Smooth muscle cell (in vitro differentiated cells): ENCODE measurements around the gene EIF4B. TPM values are rescaled to one million over a fixed set of nuclear protein-coding genes. Genes with fewer than 3 reads are reported as not detected.

Experiments
- DNase-seq: peaks from one replicate; lab custom pipeline; 2025; ENCODE audit not compliant: unreplicated experiment; lab: John Stamatoyannopoulos, UW
- H2AFZ ChIP-seq: fragments of 200-600 bp; sonication (generic); 2 replicates; pipeline ENCODE4 v1.6.0; 2016; ENCODE audit warnings: antibody characterized with exemption, low read depth, mild to moderate bottlenecking
- H3F3A ChIP-seq: fragments of 200-600 bp; sonication (generic); 2 replicates; pipeline ENCODE4 v1.6.0; 2017; ENCODE audit warnings: antibody characterized with exemption, low read depth
- H3K27ac ChIP-seq: fragments of 200-600 bp; sonication (generic); 2 replicates; pipeline ENCODE4 v1.5.1; 2016; ENCODE audit warnings: low read depth, mild to moderate bottlenecking
- H3K27me3 ChIP-seq: fragments of 200-600 bp; sonication (generic); 2 replicates; pipeline ENCODE4 v1.6.1; 2016; ENCODE audit warnings: low read depth, mild to moderate bottlenecking
- H3K36me3 ChIP-seq: fragments of 200-600 bp; sonication (generic); 2 replicates; pipeline ENCODE4 v1.5.1; 2016; ENCODE audit warnings: low read depth
- H3K4me1 ChIP-seq: fragments of 200-600 bp; sonication (generic); 2 replicates; pipeline ENCODE4 v1.5.1; 2016; ENCODE audit warnings: low read depth
- H3K4me2 ChIP-seq: fragments of 200-600 bp; sonication (generic); 2 replicates; pipeline ENCODE4 v1.6.0; 2016; ENCODE audit warnings: mild to moderate bottlenecking
- H3K4me3 ChIP-seq: fragments of 200-600 bp; sonication (generic); 2 replicates; pipeline ENCODE4 v1.5.1; 2016; ENCODE audit warnings: mild to moderate bottlenecking
- H3K79me2 ChIP-seq: fragments of 200-600 bp; sonication (generic); 2 replicates; pipeline ENCODE4 v1.6.0; 2016; ENCODE audit warnings: low read depth, mild to moderate bottlenecking
- H3K9ac ChIP-seq: fragments of 200-600 bp; sonication (generic); 2 replicates; pipeline ENCODE4 v1.6.0; 2016; ENCODE audit warnings: low read depth
- H3K9me3 ChIP-seq: fragments of 200-600 bp; sonication (generic); replicated peaks from 2 replicates; pipeline ENCODE4 v1.5.1; 2016; ENCODE audit warnings: low read depth
- H4K20me1 ChIP-seq: fragments of 200-600 bp; sonication (generic); 2 replicates; pipeline ENCODE4 v1.6.0; 2016; ENCODE audit warnings: low read depth
- CTCF ChIP-seq: fragments of 200-600 bp; sonication (generic); IDR thresholded peaks from 2 replicates; pipeline ENCODE4 v1.5.1; 2017; ENCODE audit warnings: borderline replicate concordance, mild to moderate bottlenecking, antibody characterized with exemption; ENCODE audit not compliant: insufficient read depth, poor library complexity, severe bottlenecking
- WGBS: methylation state at CpG from one replicate; pipeline ENCODE4 v1.1.7; 2016; ENCODE audit warnings: low lambda C conversion rate; 5-methylcytosine and 5-hydroxymethylcytosine counted together
- polyA plus RNA-seq: library from polyadenylated mRNA; unstranded; fragments of >200 nt; fragmentation: Nextera tagmentation; extraction: Ambion mirVana; gene quantifications from 2 replicates; pipeline ENCODE4 v1.2.1, GENCODE V29; 2016
- total RNA-seq: library from RNA; depleted of rRNA; stranded (reverse); fragments of >200 nt; gene quantifications from 2 replicates; pipeline ENCODE4 v1.2.3, GENCODE V29; 2014

Gene EIF4B
- total and polyA plus RNA-seq, 2 experiments from 2014 or later: 39.9 to 241 TPM

DNA sequence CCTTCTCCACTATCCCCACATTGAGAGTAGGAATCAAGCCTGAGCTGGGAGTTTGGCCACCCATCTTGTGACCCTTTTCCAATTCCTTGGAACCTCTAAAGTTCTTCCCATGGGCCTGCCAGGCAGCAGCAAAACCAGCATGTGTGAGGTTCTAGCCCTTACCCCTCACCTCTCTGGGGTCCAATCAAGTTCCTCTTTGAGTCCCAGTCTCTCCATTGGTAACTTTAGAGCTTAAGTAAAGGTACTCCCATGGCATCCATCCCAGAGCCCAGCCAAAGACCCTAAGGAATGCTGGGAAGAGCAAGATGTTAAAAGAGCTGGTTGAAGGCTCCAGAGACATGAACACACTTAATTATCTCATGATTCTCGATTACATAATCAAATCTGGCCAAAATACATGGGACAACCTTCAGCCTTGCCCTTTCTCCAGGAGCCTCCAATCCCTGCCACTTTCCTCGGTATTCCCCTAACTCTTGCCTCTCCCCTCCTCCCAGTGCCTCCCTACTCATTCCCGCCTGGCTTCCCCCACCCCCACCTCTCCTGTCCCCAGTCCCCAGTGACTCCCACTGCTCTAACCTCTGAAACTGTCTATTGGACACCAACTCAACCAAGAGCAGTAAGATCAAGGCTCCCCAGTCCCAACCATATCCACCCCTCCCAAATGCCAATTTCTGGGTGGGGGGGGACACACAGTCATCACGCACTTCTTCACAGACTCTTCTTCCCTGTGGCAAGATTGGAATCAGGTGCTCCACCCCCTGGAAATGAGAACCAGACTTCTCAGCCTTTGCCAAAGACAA, 38.8 kb downstream of the EIF4B start:
- no peak for DNase-seq
- Histone ChIP-seq H3F3A (peaks cover 32% of the 10 kb centered on the region), H3K4me2 (peak overlapping the region; percentile 87), H3K9ac (no peak overlapping the region), H3K27me3 (no peaks in the 10 kb centered on the region), H3K4me1 (peaks cover 29% of the 10 kb centered on the region), H2AFZ (no peak overlapping the region), H3K27ac (peak overlapping the region; percentile 93), H3K79me2 (peaks cover 3% of the 10 kb centered on the region), H3K4me3 (no peak overlapping the region), H3K9me3 (no peaks in the 10 kb centered on the region), H3K36me3 (no peaks in the 10 kb centered on the region), H4K20me1 (no peaks in the 10 kb centered on the region)
- TF ChIP-seq CTCF: no peak
- 85% methylated on average over 4 of the region's 4 CpGs for WGBS

DNA sequence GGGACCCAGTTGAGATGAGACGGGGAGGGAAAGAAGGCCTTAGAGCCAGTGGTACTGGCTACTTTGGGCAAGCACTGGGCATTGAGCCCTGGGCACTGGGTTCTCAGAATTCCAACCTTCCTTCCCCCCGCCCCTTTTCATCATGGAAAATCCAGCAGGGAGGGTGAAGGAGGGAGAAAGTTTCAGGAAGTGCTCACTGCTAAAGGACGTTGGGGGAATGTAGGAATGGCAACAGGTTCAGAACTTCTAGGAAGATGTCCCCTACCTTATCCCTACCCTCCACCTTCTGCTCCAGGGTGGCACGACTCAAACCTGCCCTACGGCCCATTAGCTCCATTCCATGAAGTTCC, 39.4 kb downstream of the EIF4B start:
- peak overlapping the region; percentile 87 for H3K4me2 ChIP-seq
- H3K79me2 ChIP-seq: peaks cover 3% of the 10 kb centered on the region
- WGBS: 61% methylated on average over 5 of the region's 5 CpGs
- H3K9me3 ChIP-seq: no peaks in the 10 kb centered on the region
- peaks cover 33% of the 10 kb centered on the region for H3F3A ChIP-seq
- H4K20me1 ChIP-seq: no peaks in the 10 kb centered on the region
- no peak for DNase-seq
- no peak overlapping the region for H2AFZ ChIP-seq
- H3K9ac ChIP-seq: no peak overlapping the region
- no peaks in the 10 kb centered on the region for H3K36me3 ChIP-seq
- peak overlapping the region; percentile 93 for H3K27ac ChIP-seq
- peaks cover 35% of the 10 kb centered on the region for H3K4me1 ChIP-seq
- H3K27me3 ChIP-seq: no peaks in the 10 kb centered on the region
- peak overlapping the region; percentile 78 for H3K4me3 ChIP-seq
- TF ChIP-seq CTCF: no peak

- Histone ChIP-seq H4K20me1 (no peaks in the 10 kb centered on the region), H3K9ac (peak overlapping the region; percentile 81), H3K27me3 (no peaks in the 10 kb centered on the region), H2AFZ (peak overlapping the region; percentile 55), H3K4me2 (peak overlapping the region; percentile 87), H3K4me3 (peak overlapping the region; percentile 78), H3K36me3 (no peaks in the 10 kb centered on the region), H3K9me3 (no peaks in the 10 kb centered on the region), H3K79me2 (peaks cover 6% of the 10 kb centered on the region), H3K27ac (peak overlapping the region; percentile 93), H3K4me1 (peaks cover 43% of the 10 kb centered on the region), H3F3A (peaks cover 39% of the 10 kb centered on the region)
- TF ChIP-seq CTCF: no peak
- peak; percentile 77 for DNase-seq
- under 1% methylated on average over 27 of the region's 44 CpGs for WGBS
These were observed 40.5 kb downstream of the EIF4B start for GRCh38 chr12:53046655-53047220.
